GM21526 (cell line): Measurements from ENCODE around the gene FAM78B.

Experiments used
- ATAC-seq: cut with Tn5 transposase; IDR thresholded peaks from one replicate; pipeline ENCODE4 v1.9.1; 2021; ENCODE audit warnings: moderate library complexity; ENCODE audit not compliant: unreplicated experiment, low FRiP score

Gene FAM78B

GRCh38 chr1:166026143-166026542 lies 140.7 kb downstream of the FAM78B start:
- no peak for ATAC-seq

- ATAC-seq: no peak
These were observed 146.6 kb downstream of the FAM78B start for GRCh38 chr1:166020210-166020609.
